Stomach (tissue), 4 donors: ENCODE results near the gene CENPL.
"Not testable (repeated sequence)": the region's sequence is repeated elsewhere in the genome, so short reads cannot be mapped to it uniquely, and the experiment has no call there.

ENCODE experiments used
- POLR2A ChIP-seq, 4 donors: fragments of 450-650 bp; IDR thresholded peaks; one replicate each; pipeline ENCODE4 v1.6.1; 2016; ENCODE audit warnings: antibody characterized with exemption in 4 of 4, control low read depth in 2 of 4, mild to moderate bottlenecking in 1 of 4, moderate library complexity in 1 of 4
- POLR2AphosphoS5 ChIP-seq, 3 donors: sonication (generic); formaldehyde crosslinking; IDR thresholded peaks; one replicate each; pipeline ENCODE4 v1.6.1; 2016; ENCODE audit warnings: antibody characterized with exemption in 3 of 3
- TF ChIP-seq, protein P1 (sequence below), 7 experiments: fragments of 450-650 bp in 4 of 7; fragments of 200-600 bp in 3 of 7; sonication (generic) in 3 of 7; IDR thresholded peaks; one replicate each; pipeline ENCODE4 v1.5.1; 2016 to 2019; ENCODE audit warnings: antibody characterized with exemption in 7 of 7, control low read depth in 2 of 7, mild to moderate bottlenecking in 1 of 7

DNA sequence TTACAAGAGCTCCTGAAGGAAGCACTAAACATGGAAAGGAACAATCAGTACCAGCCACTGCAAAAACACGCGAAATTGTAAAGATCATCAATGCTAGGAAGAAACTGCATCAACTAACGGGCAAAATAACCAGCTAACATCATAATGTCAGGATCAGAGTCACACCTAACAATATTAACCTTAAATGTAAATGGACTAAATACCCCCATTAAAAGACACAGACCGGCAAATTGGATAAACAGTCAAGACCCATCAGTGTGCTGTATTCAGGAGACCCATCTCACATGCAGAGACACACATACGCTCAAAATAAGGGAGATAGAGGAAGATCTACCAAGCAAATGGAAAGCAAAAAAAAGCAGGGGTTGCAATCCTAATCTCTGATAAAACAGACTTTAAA, 11.0 kb downstream of the CENPL start:
- TF ChIP-seq, protein P1, sequence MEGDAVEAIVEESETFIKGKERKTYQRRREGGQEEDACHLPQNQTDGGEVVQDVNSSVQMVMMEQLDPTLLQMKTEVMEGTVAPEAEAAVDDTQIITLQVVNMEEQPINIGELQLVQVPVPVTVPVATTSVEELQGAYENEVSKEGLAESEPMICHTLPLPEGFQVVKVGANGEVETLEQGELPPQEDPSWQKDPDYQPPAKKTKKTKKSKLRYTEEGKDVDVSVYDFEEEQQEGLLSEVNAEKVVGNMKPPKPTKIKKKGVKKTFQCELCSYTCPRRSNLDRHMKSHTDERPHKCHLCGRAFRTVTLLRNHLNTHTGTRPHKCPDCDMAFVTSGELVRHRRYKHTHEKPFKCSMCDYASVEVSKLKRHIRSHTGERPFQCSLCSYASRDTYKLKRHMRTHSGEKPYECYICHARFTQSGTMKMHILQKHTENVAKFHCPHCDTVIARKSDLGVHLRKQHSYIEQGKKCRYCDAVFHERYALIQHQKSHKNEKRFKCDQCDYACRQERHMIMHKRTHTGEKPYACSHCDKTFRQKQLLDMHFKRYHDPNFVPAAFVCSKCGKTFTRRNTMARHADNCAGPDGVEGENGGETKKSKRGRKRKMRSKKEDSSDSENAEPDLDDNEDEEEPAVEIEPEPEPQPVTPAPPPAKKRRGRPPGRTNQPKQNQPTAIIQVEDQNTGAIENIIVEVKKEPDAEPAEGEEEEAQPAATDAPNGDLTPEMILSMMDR (IDR thresholded peaks at IDR 0.05) = not testable (repeated sequence)
- TF ChIP-seq POLR2AphosphoS5, POLR2A (IDR thresholded peaks at IDR 0.05): not testable (repeated sequence)
